HepG2 (cell line): Measurements from ENCODE around the gene UXS1. TPM values are rescaled to one million over a fixed set of nuclear protein-coding genes. Genes with fewer than 3 reads are reported as not detected.

Source experiments
- FOXK2 ChIP-seq: fragments of 450-650 bp; IDR thresholded peaks from 2 replicates; pipeline ENCODE4 v1.6.1; 2016
- RFX1 ChIP-seq: fragments of 450-650 bp; IDR thresholded peaks from 2 replicates; pipeline ENCODE4 v1.6.1; 2017
- SRSF9 ChIP-seq: fragments of 200-400 bp; formaldehyde crosslinking; IDR thresholded peaks from 2 replicates; pipeline ENCODE4 v1.6.1; 2018; ENCODE audit warnings: borderline replicate concordance, mild to moderate bottlenecking, low read depth, low read length; ENCODE audit not compliant: insufficient read depth, poor library complexity, severe bottlenecking
- ZFP82 ChIP-seq: sonication (generic); formaldehyde crosslinking; IDR thresholded peaks from 2 replicates; pipeline ENCODE4 v1.5.1; 2020; ENCODE audit warnings: mild to moderate bottlenecking, missing genetic modification reagents, borderline replicate concordance
- ZNF124 ChIP-seq: sonication (generic); formaldehyde crosslinking; IDR thresholded peaks from 2 replicates; pipeline ENCODE4 v1.4.0; 2020; ENCODE audit warnings: missing genetic modification reagents
- ZNF337 ChIP-seq: sonication (generic); formaldehyde crosslinking; IDR thresholded peaks from 2 replicates; pipeline ENCODE4 v1.5.1; 2020; ENCODE audit warnings: missing genetic modification reagents, low read depth, mild to moderate bottlenecking, borderline replicate concordance
- polyA plus RNA-seq, 8 experiments: library from polyadenylated mRNA; depleted of rRNA in 3 of 8; stranded (reverse) in 7 of 8; unstranded in 1 of 8; fragments of >200 nt; fragmentation: Illumina TruSeq in 4 of 8; extraction: Trizol in 4 of 8; gene quantifications; 2 replicates each; pipeline versions ENCODE4 v1.2.1 to v1.2.3, GENCODE V29; 2011 to 2016; ENCODE audit warnings: low read depth in 4 of 8, missing spikeins in 1 of 8, mixed read lengths in 1 of 8; ENCODE audit not compliant: insufficient read depth in 1 of 8
- total RNA-seq, 5 experiments: library from RNA; depleted of rRNA; stranded (reverse); fragments of >200 nt; fragmentation: Illumina TruSeq; extraction: Trizol; gene quantifications; 2 replicates each; pipeline ENCODE4 v1.2.3, GENCODE V29; 2016; ENCODE audit warnings: low read depth in 1 of 5
- TF ChIP-seq, protein P1 (sequence below): sonication (generic); formaldehyde crosslinking; IDR thresholded peaks from 2 replicates; pipeline ENCODE4 v1.9.0; 2022; ENCODE audit warnings: low read depth, missing genetic modification reagents
- TF ChIP-seq, protein P2 (sequence below): sonication (generic); formaldehyde crosslinking; conservative IDR thresholded peaks from 2 replicates; pipeline ENCODE4 v1.5.0; 2020; ENCODE audit warnings: missing genetic modification reagents
- TF ChIP-seq, protein P3 (sequence below): sonication (generic); formaldehyde crosslinking; IDR thresholded peaks from 2 replicates; pipeline ENCODE4 v1.9.0; 2021; ENCODE audit warnings: mild to moderate bottlenecking, missing genetic modification reagents
- TF ChIP-seq, protein P4 (sequence below): sonication (generic); formaldehyde crosslinking; IDR thresholded peaks from 2 replicates; pipeline ENCODE4 v1.8.1; 2023; ENCODE audit warnings: mild to moderate bottlenecking, moderate library complexity, missing genetic modification reagents

The UXS1 gene
- total and polyA plus RNA-seq, 2 of the 13 experiments (the other 11 are each of a cell fraction or from before 2014, with no cell fraction given), result 53.3 to 110 TPM

DNA sequence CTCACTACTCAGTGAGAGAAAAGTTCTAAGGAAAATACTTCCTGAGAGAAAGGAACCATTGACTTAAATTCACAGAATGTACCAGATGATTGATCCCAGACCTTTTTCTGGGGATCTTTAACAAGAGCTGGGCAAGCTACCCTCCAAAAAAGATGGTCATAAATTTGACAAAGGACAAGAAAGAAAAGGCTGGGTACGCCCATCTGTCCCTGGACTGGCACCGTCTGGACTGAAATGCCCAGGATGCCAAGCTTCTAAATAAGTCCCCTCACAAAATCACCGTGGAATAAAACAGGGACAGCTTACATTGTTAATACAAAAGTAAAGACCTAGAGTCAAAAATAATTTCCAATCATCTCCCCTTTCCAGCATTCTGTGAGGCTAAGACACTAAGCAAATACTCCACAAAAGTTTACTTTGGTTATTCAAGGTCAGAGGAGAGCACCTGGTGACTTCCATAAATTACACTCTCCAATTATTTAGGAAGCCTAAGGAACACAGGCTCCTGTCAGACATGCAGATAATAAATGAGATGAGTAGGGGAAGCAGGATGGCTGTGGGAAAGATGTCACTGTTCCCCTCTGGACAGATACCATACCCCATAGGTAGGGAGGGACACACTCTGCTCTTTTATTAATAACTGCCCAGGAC lies 69.9 kb downstream of the UXS1 start (continued):
- TF ChIP-seq, protein P1, sequence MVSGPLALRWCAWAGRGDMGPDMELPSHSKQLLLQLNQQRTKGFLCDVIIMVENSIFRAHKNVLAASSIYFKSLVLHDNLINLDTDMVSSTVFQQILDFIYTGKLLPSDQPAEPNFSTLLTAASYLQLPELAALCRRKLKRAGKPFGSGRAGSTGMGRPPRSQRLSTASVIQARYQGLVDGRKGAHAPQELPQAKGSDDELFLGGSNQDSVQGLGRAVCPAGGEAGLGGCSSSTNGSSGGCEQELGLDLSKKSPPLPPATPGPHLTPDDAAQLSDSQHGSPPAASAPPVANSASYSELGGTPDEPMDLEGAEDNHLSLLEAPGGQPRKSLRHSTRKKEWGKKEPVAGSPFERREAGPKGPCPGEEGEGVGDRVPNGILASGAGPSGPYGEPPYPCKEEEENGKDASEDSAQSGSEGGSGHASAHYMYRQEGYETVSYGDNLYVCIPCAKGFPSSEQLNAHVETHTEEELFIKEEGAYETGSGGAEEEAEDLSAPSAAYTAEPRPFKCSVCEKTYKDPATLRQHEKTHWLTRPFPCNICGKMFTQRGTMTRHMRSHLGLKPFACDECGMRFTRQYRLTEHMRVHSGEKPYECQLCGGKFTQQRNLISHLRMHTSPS (CRISPR knock-in tag), result no peak
- TF ChIP-seq, protein P2, sequence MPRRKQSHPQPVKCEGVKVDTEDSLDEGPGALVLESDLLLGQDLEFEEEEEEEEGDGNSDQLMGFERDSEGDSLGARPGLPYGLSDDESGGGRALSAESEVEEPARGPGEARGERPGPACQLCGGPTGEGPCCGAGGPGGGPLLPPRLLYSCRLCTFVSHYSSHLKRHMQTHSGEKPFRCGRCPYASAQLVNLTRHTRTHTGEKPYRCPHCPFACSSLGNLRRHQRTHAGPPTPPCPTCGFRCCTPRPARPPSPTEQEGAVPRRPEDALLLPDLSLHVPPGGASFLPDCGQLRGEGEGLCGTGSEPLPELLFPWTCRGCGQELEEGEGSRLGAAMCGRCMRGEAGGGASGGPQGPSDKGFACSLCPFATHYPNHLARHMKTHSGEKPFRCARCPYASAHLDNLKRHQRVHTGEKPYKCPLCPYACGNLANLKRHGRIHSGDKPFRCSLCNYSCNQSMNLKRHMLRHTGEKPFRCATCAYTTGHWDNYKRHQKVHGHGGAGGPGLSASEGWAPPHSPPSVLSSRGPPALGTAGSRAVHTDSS, result no peak
- TF ChIP-seq FOXK2 (no peak), ZNF337 (no peak), ZFP82 (CRISPR knock-in tag) (no peak), RFX1 (no peak), SRSF9 (no peak), ZNF124 (CRISPR knock-in tag) (no peak)
- TF ChIP-seq, protein P3, sequence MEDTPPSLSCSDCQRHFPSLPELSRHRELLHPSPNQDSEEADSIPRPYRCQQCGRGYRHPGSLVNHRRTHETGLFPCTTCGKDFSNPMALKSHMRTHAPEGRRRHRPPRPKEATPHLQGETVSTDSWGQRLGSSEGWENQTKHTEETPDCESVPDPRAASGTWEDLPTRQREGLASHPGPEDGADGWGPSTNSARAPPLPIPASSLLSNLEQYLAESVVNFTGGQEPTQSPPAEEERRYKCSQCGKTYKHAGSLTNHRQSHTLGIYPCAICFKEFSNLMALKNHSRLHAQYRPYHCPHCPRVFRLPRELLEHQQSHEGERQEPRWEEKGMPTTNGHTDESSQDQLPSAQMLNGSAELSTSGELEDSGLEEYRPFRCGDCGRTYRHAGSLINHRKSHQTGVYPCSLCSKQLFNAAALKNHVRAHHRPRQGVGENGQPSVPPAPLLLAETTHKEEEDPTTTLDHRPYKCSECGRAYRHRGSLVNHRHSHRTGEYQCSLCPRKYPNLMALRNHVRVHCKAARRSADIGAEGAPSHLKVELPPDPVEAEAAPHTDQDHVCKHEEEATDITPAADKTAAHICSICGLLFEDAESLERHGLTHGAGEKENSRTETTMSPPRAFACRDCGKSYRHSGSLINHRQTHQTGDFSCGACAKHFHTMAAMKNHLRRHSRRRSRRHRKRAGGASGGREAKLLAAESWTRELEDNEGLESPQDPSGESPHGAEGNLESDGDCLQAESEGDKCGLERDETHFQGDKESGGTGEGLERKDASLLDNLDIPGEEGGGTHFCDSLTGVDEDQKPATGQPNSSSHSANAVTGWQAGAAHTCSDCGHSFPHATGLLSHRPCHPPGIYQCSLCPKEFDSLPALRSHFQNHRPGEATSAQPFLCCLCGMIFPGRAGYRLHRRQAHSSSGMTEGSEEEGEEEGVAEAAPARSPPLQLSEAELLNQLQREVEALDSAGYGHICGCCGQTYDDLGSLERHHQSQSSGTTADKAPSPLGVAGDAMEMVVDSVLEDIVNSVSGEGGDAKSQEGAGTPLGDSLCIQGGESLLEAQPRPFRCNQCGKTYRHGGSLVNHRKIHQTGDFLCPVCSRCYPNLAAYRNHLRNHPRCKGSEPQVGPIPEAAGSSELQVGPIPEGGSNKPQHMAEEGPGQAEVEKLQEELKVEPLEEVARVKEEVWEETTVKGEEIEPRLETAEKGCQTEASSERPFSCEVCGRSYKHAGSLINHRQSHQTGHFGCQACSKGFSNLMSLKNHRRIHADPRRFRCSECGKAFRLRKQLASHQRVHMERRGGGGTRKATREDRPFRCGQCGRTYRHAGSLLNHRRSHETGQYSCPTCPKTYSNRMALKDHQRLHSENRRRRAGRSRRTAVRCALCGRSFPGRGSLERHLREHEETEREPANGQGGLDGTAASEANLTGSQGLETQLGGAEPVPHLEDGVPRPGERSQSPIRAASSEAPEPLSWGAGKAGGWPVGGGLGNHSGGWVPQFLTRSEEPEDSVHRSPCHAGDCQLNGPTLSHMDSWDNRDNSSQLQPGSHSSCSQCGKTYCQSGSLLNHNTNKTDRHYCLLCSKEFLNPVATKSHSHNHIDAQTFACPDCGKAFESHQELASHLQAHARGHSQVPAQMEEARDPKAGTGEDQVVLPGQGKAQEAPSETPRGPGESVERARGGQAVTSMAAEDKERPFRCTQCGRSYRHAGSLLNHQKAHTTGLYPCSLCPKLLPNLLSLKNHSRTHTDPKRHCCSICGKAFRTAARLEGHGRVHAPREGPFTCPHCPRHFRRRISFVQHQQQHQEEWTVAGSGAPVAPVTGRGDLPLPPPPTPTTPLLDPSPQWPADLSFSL (CRISPR knock-in tag), result no peak
- TF ChIP-seq, protein P4, sequence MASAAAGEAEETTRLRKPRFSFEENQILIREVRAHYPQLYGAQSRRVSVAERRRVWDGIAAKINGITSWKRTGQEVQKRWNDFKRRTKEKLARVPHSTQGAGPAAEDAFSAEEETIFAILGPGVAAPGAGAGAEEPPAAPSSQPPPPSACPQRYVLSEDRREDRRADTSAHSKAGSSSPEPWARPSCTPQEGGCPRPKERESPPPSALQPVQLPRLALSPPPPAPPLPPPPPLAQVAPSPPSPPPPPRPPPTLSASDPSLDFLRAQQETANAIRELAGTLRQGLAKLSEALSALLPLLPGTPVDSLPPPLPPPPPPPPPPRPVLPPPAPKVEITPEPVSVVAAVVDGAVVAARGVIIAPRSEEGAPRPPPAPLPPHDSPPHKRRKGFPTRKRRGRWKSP, result no peak
